Nephron (organoid): ENCODE results near the gene PAQR4.

Source experiments
- H3K27ac Mint-ChIP-seq, 3 experiments: 2 replicates each; pipeline ENCODE4 v1.8.0; 2020; ENCODE audit warnings: mixed read lengths in 3 of 3, mild to moderate bottlenecking in 2 of 3, moderate library complexity in 1 of 3
- H3K27me3 Mint-ChIP-seq: 2 replicates; pipeline ENCODE4 v1.8.0; 2021; ENCODE audit warnings: low read depth, mild to moderate bottlenecking, moderate library complexity, mixed read lengths
- H3K36me3 Mint-ChIP-seq: 2 replicates; pipeline ENCODE4 v1.8.0; 2020; ENCODE audit warnings: low read depth, mixed read lengths
- H3K4me1 Mint-ChIP-seq: 2 replicates; pipeline ENCODE4 v1.8.0; 2020; ENCODE audit warnings: mixed read lengths
- H3K4me3 Mint-ChIP-seq, 3 experiments: 2 replicates each; pipeline ENCODE4 v1.8.0; 2020; ENCODE audit warnings: mild to moderate bottlenecking in 3 of 3, mixed read lengths in 3 of 3, moderate library complexity in 2 of 3
- H3K9me3 Mint-ChIP-seq: 2 replicates; pipeline ENCODE4 v1.8.0; 2020; ENCODE audit warnings: mixed read lengths
- TF ChIP-seq, protein P1 (sequence below), 3 experiments: fragments of 200-600 bp; sonication (generic); IDR thresholded peaks; one replicate each; pipeline ENCODE4 v1.5.0; 2021; ENCODE audit warnings: antibody characterized with exemption in 3 of 3; ENCODE audit not compliant: unreplicated experiment in 3 of 3

The PAQR4 gene

DNA sequence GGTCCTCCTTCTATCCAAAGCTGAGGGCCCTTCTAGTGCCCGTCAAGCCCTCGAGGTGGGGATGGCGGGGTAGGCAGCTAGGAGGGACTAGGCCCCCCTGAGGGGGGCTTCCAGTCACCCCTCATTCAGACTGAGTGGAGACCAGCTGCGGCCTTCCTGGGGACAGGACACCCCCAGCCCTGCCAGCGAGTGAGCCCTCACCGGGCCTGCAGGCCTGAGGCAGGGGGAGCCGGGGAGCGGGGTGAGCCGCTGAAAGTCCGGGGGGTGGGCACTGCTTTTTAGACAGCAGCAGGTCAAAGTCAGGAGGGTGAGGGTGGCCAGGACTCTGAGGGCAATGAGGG lies 13.7 kb upstream of the PAQR4 start:
- TF ChIP-seq, protein P1, sequence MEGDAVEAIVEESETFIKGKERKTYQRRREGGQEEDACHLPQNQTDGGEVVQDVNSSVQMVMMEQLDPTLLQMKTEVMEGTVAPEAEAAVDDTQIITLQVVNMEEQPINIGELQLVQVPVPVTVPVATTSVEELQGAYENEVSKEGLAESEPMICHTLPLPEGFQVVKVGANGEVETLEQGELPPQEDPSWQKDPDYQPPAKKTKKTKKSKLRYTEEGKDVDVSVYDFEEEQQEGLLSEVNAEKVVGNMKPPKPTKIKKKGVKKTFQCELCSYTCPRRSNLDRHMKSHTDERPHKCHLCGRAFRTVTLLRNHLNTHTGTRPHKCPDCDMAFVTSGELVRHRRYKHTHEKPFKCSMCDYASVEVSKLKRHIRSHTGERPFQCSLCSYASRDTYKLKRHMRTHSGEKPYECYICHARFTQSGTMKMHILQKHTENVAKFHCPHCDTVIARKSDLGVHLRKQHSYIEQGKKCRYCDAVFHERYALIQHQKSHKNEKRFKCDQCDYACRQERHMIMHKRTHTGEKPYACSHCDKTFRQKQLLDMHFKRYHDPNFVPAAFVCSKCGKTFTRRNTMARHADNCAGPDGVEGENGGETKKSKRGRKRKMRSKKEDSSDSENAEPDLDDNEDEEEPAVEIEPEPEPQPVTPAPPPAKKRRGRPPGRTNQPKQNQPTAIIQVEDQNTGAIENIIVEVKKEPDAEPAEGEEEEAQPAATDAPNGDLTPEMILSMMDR (IDR thresholded peaks at IDR 0.05; ENCODE audit: unreplicated experiment in 3 of 3): no peak
- H3K4me3 Mint-ChIP-seq: no peak overlapping the region
- no peaks in the 10 kb centered on the region for H3K9me3 Mint-ChIP-seq
- H3K27me3 Mint-ChIP-seq: peaks cover 3% of the 10 kb centered on the region
- H3K36me3 Mint-ChIP-seq: no peaks in the 10 kb centered on the region
- peaks cover 6% of the 10 kb centered on the region for H3K4me1 Mint-ChIP-seq
- no peak overlapping the region for H3K27ac Mint-ChIP-seq

DNA sequence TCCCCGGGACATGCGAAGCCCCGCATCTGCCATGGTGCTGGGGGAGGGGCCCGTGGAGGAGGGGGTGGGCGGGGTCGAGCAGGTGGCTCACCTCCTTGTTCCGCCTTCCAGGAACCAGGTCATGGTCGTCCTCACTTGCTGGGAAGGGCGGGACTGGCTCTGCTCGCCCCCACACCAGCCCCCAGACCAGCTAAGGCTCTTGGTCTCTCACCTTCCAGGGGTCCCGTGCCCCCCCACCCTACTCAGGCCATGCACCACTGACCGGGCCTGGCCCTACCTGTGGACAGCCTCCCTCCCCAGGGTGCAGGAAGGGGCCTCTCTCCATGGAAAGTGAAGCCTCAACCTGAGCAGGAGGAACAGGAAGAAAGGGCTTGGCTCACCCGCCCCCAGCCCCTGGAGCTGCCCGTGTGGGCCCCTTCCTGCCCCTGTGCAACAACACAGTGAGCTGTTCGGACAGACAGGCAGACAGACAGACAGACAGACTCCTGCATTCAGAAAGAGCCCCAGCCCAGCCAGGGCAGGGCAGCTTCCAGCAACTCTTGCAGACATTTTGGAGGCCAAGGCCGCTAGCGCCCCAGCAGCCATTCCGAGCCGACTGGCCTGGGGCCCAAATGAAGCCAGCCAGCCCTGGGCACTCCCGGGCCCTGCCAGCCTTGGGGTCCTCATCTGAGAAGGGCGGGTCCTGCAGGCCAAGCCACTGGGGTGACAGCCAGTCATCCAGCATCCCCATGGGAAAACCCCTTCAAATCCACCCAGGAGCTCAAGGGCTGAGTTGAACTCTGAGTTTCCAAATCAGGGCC lies 13.2 kb upstream of the PAQR4 start:
- TF ChIP-seq, protein P1 (IDR thresholded peaks at IDR 0.05; ENCODE audit: unreplicated experiment in 3 of 3): no peak
- no peaks in the 10 kb centered on the region for H3K36me3 Mint-ChIP-seq
- H3K4me1 Mint-ChIP-seq: peaks cover 6% of the 10 kb centered on the region
- H3K27ac Mint-ChIP-seq: no peak overlapping the region
- peaks cover 6% of the 10 kb centered on the region for H3K27me3 Mint-ChIP-seq
- no peaks in the 10 kb centered on the region for H3K9me3 Mint-ChIP-seq
- no peak overlapping the region for H3K4me3 Mint-ChIP-seq

- H3K27me3 Mint-ChIP-seq: peaks cover 7% of the 10 kb centered on the region
- H3K4me1 Mint-ChIP-seq: peaks cover 6% of the 10 kb centered on the region
- H3K9me3 Mint-ChIP-seq: no peaks in the 10 kb centered on the region
- no peak overlapping the region for H3K4me3 Mint-ChIP-seq
- TF ChIP-seq, protein P1 (IDR thresholded peaks at IDR 0.05; ENCODE audit: unreplicated experiment in 3 of 3): no peak
- H3K36me3 Mint-ChIP-seq: no peaks in the 10 kb centered on the region
- no peak overlapping the region for H3K27ac Mint-ChIP-seq
These were observed 12.6 kb upstream of the PAQR4 start for GRCh38 chr16:2956579-2956956.

- Mint-ChIP-seq H3K9me3 (no peaks in the 10 kb centered on the region), H3K36me3 (no peaks in the 10 kb centered on the region), H3K4me3 (no peak overlapping the region), H3K27me3 (peaks cover 24% of the 10 kb centered on the region), H3K27ac (no peak overlapping the region), H3K4me1 (peaks cover 3% of the 10 kb centered on the region)
- TF ChIP-seq, protein P1 (IDR thresholded peaks at IDR 0.05; ENCODE audit: unreplicated experiment in 3 of 3): no peak
These were observed 9.9 kb upstream of the PAQR4 start for GRCh38 chr16:2959206-2959605.

- TF ChIP-seq, protein P1 (IDR thresholded peaks at IDR 0.05; ENCODE audit: unreplicated experiment in 3 of 3): no peak
- Mint-ChIP-seq H3K27me3 (peaks cover 33% of the 10 kb centered on the region), H3K36me3 (no peaks in the 10 kb centered on the region), H3K9me3 (no peaks in the 10 kb centered on the region), H3K27ac (no peak overlapping the region), H3K4me3 (peak overlapping the region in 2 of 3 experiments; percentile 40 to 43), H3K4me1 (no peaks in the 10 kb centered on the region)
These were observed 8.8 kb upstream of the PAQR4 start for GRCh38 chr16:2960183-2961010.
